ENCODE measurements around the gene ELMO3.

ELMO3 gene

DNA sequence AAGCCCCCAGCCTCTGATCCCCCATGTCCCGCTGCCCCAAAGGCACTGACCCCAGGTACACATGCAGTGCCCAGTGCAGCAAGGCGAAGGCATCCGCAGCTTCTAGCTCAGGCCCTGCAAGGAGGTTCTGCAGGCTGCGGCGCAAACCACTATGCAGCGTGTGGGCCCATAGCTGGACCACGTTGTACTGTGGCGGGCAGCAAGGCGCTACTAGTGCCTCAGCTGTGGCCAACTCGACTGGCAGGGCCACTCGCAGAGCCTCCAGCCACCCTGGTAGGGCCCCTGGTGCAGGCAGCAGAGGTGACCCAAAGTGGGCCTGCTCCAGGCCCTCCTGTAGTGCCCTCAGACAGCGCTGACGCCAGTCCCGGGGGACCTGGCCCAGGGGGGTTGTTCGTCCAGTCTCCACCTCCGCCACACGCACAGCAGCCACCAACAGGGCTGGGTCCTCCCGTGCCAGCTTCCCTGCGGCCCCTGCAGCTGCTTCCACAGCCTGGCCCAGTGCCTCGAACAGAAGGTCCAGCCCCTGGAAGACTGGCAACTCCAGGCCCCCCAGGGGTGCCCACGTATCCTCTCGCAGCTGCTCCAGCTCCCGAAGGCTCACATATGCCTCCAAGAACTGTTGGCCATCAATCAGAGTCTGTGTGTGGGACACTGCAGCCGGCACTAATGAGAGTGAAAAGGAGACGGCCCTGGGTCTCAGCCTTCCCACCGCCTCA lies 11.6 kb upstream of the ELMO3 start:
- H2AK5ac ChIP-seq (ENCODE audit: low read length): peak overlapping the region; percentile 67
- no peak overlapping the region for H2BK5ac ChIP-seq (ENCODE audit: low read depth, low read length, poor library complexity)
- H3K27me3 ChIP-seq (ENCODE audit: insufficient read depth, low read length): peaks cover 3% of the 10 kb centered on the region
- H3K9me3 ChIP-seq (ENCODE audit: insufficient read depth, low read depth, low read length): peaks cover 6% of the 10 kb centered on the region
- no peak overlapping the region for H2AFZ ChIP-seq (ENCODE audit: insufficient read depth, low read length, poor library complexity)
- H3K79me2 ChIP-seq (ENCODE audit: control insufficient read depth, insufficient read depth, low read length, poor library complexity): peaks cover 7% of the 10 kb centered on the region
- H3K79me1 ChIP-seq (ENCODE audit: low read length): peaks cover 14% of the 10 kb centered on the region
- no peak overlapping the region for H3K4ac ChIP-seq (ENCODE audit: low read depth, low read length)
- H3K4me3 ChIP-seq (ENCODE audit: low read depth, low read length): no peak overlapping the region
- H3K4me1 ChIP-seq (ENCODE audit: control insufficient read depth in 1 of 2, insufficient read depth in 2 of 2, low read length in 2 of 2): peaks cover 26 to 42% of the 10 kb centered on the region in 2 experiments
- H4K91ac ChIP-seq (ENCODE audit: low read depth, low read length): peak overlapping the region; percentile 42
- no peak for DNase-seq
- H2BK12ac ChIP-seq (ENCODE audit: low read length): peak overlapping the region; percentile 1
- H4K8ac ChIP-seq (ENCODE audit: low read depth, low read length): peak overlapping the region; percentile 31
- H3K9ac ChIP-seq (ENCODE audit: low read length): no peak overlapping the region
- no peak overlapping the region for H4K12ac ChIP-seq (ENCODE audit: low read depth, low read length)
- peak overlapping the region; percentile 21 for H3K14ac ChIP-seq (ENCODE audit: low read length)
- H3K4me2 ChIP-seq (ENCODE audit: low read length): peak overlapping the region; percentile 10
- WGBS (ENCODE audit: extremely low coverage, insufficient coverage, insufficient read length): no CpG with 5 or more reads among the region's 26 CpGs
- no peak overlapping the region for H3K23ac ChIP-seq (ENCODE audit: low read length)
- H3K18ac ChIP-seq (ENCODE audit: low read length): no peak overlapping the region
- H3K36me3 ChIP-seq (ENCODE audit: control insufficient read depth in 1 of 2, insufficient read depth in 2 of 2, low read length in 2 of 2): no peaks in the 10 kb centered on the region
- peak overlapping the region; percentile 5 for H2BK120ac ChIP-seq (ENCODE audit: insufficient read depth, low read length, poor library complexity)
- H3K27ac ChIP-seq (ENCODE audit: low read depth, low read length): peak overlapping the region; percentile 1

DNA sequence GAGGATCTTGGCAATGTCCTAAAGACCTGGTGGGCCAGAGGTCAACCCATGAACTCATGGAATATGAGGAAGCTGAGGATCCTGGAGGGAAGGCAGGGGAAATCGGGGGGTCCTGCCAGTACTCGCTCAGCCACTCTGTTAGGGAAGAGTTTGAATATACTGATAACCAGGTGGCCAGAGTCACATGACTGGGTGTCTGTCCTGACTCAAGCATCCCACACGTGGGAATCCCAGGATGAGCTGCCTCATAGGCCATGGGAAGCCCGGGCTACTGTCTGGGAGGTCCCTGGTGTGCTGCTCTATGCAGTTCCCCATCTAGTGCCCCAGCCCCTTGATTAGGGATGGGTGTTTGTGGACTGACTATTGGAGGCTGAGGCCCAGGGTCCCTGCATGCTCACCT lies 10.6 kb upstream of the ELMO3 start:
- no peak overlapping the region for H3K4ac ChIP-seq (ENCODE audit: low read depth, low read length)
- no peak for DNase-seq
- H2BK5ac ChIP-seq (ENCODE audit: low read depth, low read length, poor library complexity): no peak overlapping the region
- H3K36me3 ChIP-seq (ENCODE audit: control insufficient read depth in 1 of 2, insufficient read depth in 2 of 2, low read length in 2 of 2): peaks cover 2 to 4% of the 10 kb centered on the region in 2 experiments
- peaks cover 6% of the 10 kb centered on the region for H3K9me3 ChIP-seq (ENCODE audit: insufficient read depth, low read depth, low read length)
- H4K12ac ChIP-seq (ENCODE audit: low read depth, low read length): no peak overlapping the region
- H3K27ac ChIP-seq (ENCODE audit: low read depth, low read length): no peak overlapping the region
- H2AFZ ChIP-seq (ENCODE audit: insufficient read depth, low read length, poor library complexity): no peak overlapping the region
- H3K14ac ChIP-seq (ENCODE audit: low read length): no peak overlapping the region
- H2AK5ac ChIP-seq (ENCODE audit: low read length): no peak overlapping the region
- no peak overlapping the region for H3K23ac ChIP-seq (ENCODE audit: low read length)
- no peak overlapping the region for H3K4me2 ChIP-seq (ENCODE audit: low read length)
- H2BK12ac ChIP-seq (ENCODE audit: low read length): no peak overlapping the region
- WGBS (ENCODE audit: extremely low coverage, insufficient coverage, insufficient read length): no CpG with 5 or more reads among the region's 4 CpGs
- peaks cover 14% of the 10 kb centered on the region for H3K79me2 ChIP-seq (ENCODE audit: control insufficient read depth, insufficient read depth, low read length, poor library complexity)
- H3K18ac ChIP-seq (ENCODE audit: low read length): no peak overlapping the region
- H3K79me1 ChIP-seq (ENCODE audit: low read length): peaks cover 15% of the 10 kb centered on the region
- H4K8ac ChIP-seq (ENCODE audit: low read depth, low read length): no peak overlapping the region
- H3K9ac ChIP-seq (ENCODE audit: low read length): no peak overlapping the region
- H4K91ac ChIP-seq (ENCODE audit: low read depth, low read length): no peak overlapping the region
- H2BK120ac ChIP-seq (ENCODE audit: insufficient read depth, low read length, poor library complexity): no peak overlapping the region
- H3K4me1 ChIP-seq (ENCODE audit: control insufficient read depth in 1 of 2, insufficient read depth in 2 of 2, low read length in 2 of 2): peaks cover 34 to 45% of the 10 kb centered on the region in 2 experiments
- H3K27me3 ChIP-seq (ENCODE audit: insufficient read depth, low read length): peaks cover 3% of the 10 kb centered on the region
- no peak overlapping the region for H3K4me3 ChIP-seq (ENCODE audit: low read depth, low read length)

DNA sequence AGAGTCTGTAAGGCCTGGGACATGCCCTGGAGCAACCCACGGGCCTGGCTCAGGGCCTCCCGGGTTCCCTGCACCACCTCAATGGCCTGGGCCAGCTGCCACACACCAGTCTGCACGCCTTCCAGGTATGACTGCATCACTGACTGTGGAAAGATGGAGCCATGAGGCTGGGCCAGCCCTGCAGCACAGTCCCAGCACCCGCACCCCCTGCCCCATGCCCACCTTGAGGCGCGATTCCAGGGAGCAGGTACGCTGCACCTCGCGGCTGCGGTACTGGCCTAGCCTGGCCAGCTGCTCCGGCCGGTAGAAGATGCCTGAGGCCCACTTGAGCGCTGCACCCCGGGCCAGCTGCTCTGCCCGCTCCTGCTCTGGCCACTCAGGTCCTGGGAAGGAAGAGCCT lies 10.1 kb upstream of the ELMO3 start:
- no CpG with 5 or more reads among the region's 15 CpGs for WGBS (ENCODE audit: extremely low coverage, insufficient coverage, insufficient read length)
- Histone ChIP-seq H3K18ac (ENCODE audit: low read length) (no peak overlapping the region), H3K9me3 (ENCODE audit: insufficient read depth, low read depth, low read length) (peaks cover 6% of the 10 kb centered on the region), H3K4ac (ENCODE audit: low read depth, low read length) (no peak overlapping the region), H3K9ac (ENCODE audit: low read length) (no peak overlapping the region), H3K79me1 (ENCODE audit: low read length) (peaks cover 13% of the 10 kb centered on the region), H4K12ac (ENCODE audit: low read depth, low read length) (no peak overlapping the region), H3K4me2 (ENCODE audit: low read length) (no peak overlapping the region), H3K79me2 (ENCODE audit: control insufficient read depth, insufficient read depth, low read length, poor library complexity) (peaks cover 12% of the 10 kb centered on the region), H3K27ac (ENCODE audit: low read depth, low read length) (no peak overlapping the region), H3K14ac (ENCODE audit: low read length) (no peak overlapping the region), H2BK5ac (ENCODE audit: low read depth, low read length, poor library complexity) (no peak overlapping the region), H2BK120ac (ENCODE audit: insufficient read depth, low read length, poor library complexity) (no peak overlapping the region), H3K4me1 (ENCODE audit: control insufficient read depth in 1 of 2, insufficient read depth in 2 of 2, low read length in 2 of 2) (peaks cover 35 to 45% of the 10 kb centered on the region in 2 experiments), H3K36me3 (ENCODE audit: control insufficient read depth in 1 of 2, insufficient read depth in 2 of 2, low read length in 2 of 2) (peaks cover 3 to 6% of the 10 kb centered on the region in 2 experiments), H3K27me3 (ENCODE audit: insufficient read depth, low read length) (peaks cover 3% of the 10 kb centered on the region), H2AFZ (ENCODE audit: insufficient read depth, low read length, poor library complexity) (no peak overlapping the region), H2BK12ac (ENCODE audit: low read length) (no peak overlapping the region), H4K91ac (ENCODE audit: low read depth, low read length) (no peak overlapping the region), H3K23ac (ENCODE audit: low read length) (no peak overlapping the region), H2AK5ac (ENCODE audit: low read length) (no peak overlapping the region), H4K8ac (ENCODE audit: low read depth, low read length) (no peak overlapping the region), H3K4me3 (ENCODE audit: low read depth, low read length) (peak overlapping the region; percentile 31)
- DNase-seq: no peak

DNA sequence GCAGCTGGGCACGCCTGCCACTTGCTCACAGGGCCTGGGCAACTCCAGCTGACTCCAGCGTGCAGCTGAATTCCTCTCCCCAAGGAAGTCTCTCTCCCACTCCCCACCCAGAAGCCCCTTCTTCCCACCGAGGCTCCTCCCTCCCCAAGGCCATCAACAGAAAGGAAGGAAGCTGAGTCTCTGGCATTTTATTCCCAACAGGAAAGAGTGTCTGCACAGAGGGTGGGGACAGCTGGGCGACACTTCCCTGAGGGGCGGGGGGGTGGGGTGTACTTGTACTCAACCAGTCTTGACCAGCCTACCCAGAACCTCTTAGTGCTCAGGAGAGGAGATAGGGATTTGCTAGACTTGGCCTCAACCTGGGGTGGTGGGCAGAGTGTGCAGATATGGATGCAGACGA lies 8.9 kb upstream of the ELMO3 start, which contains the start of gene EXOC3L1:
EXOC3L1 (minus strand) TSS at position 96 of the 400 bp plus-strand sequence. CDS start 460 bp downstream, outside the sequence.
- Histone ChIP-seq H3K4me1 (ENCODE audit: control insufficient read depth in 1 of 2, insufficient read depth in 2 of 2, low read length in 2 of 2) (peaks cover 26 to 34% of the 10 kb centered on the region in 2 experiments), H4K8ac (ENCODE audit: low read depth, low read length) (no peak within 1 kb of the TSS), H3K27ac (ENCODE audit: low read depth, low read length) (no peak within 1 kb of the TSS), H3K27me3 (ENCODE audit: insufficient read depth, low read length) (no peaks in the 10 kb centered on the region), H4K91ac (ENCODE audit: low read depth, low read length) (peak within 1 kb of the TSS; percentile 46), H2AFZ (ENCODE audit: insufficient read depth, low read length, poor library complexity) (no peak within 1 kb of the TSS), H3K23ac (ENCODE audit: low read length) (no peak within 1 kb of the TSS), H3K79me2 (ENCODE audit: control insufficient read depth, insufficient read depth, low read length, poor library complexity) (peaks cover 12% of the 10 kb centered on the region), H3K18ac (ENCODE audit: low read length) (no peak within 1 kb of the TSS), H3K4me2 (ENCODE audit: low read length) (no peak within 1 kb of the TSS), H2BK5ac (ENCODE audit: low read depth, low read length, poor library complexity) (no peak within 1 kb of the TSS), H3K14ac (ENCODE audit: low read length) (no peak within 1 kb of the TSS), H3K9ac (ENCODE audit: low read length) (no peak within 1 kb of the TSS), H2BK120ac (ENCODE audit: insufficient read depth, low read length, poor library complexity) (no peak within 1 kb of the TSS), H3K4ac (ENCODE audit: low read depth, low read length) (no peak within 1 kb of the TSS), H3K36me3 (ENCODE audit: control insufficient read depth in 1 of 2, insufficient read depth in 2 of 2, low read length in 2 of 2) (peaks cover 15 to 18% of the 10 kb centered on the region in 2 experiments), H4K12ac (ENCODE audit: low read depth, low read length) (no peak within 1 kb of the TSS), H3K79me1 (ENCODE audit: low read length) (peaks cover 10% of the 10 kb centered on the region), H2AK5ac (ENCODE audit: low read length) (no peak within 1 kb of the TSS), H2BK12ac (ENCODE audit: low read length) (no peak within 1 kb of the TSS), H3K9me3 (ENCODE audit: insufficient read depth, low read depth, low read length) (peaks cover 2% of the 10 kb centered on the region), H3K4me3 (ENCODE audit: low read depth, low read length) (no peak within 1 kb of the TSS)
- WGBS (ENCODE audit: extremely low coverage, insufficient coverage, insufficient read length): no CpG with 5 or more reads among the region's 6 CpGs
- DNase-seq: no peak

Measured in trophoblast cell (in vitro differentiated cells and primary cell).